HepG2 (cell line): ENCODE data around the gene IBA57. TPM values are rescaled to one million over a fixed set of nuclear protein-coding genes. Genes with fewer than 3 reads are reported as not detected.

Experiments used
- ATAC-seq: fragments of 200-7000 bp; cut with Tn5 transposase; 3 replicates; pipeline ENCODE4 v1.9.1; 2020; ENCODE audit warnings: mild to moderate bottlenecking, moderate library complexity
- BruUV-seq: library from RNA; stranded (reverse); fragments of 400-500 nt; replicated peaks from 2 replicates; lab custom pipeline; 2021; lab: Mats Ljungman, UMichigan
- CTCF ChIA-PET: fragments of 300-600 bp; formaldehyde crosslinking; extraction: SDS; loops from one replicate; lab custom pipeline; 2021; ENCODE audit warnings: low total read pairs, inconsistent platforms, low intra/inter-chr PET ratio; lab: Yijun Ruan, JAX
- POLR2A ChIA-PET: fragments of 350-600 bp; sonication (Branson Sonifier 250); formaldehyde crosslinking; loops from one replicate; lab custom pipeline; 2020; ENCODE audit warnings: antibody characterized with exemption, inconsistent platforms; lab: Yijun Ruan, JAX
- DNase-seq: peaks from one replicate; pipeline ENCODE4 v3.0.0-alpha.2; 2015; ENCODE audit warnings: low spot score
- FAIRE-seq: peaks from 3 replicates; lab custom pipeline; 2011; peaks lifted over from hg19 to GRCh38; lab: Jason Lieb, UNC
- H2AFZ ChIP-seq: one replicate; pipeline ENCODE4 v1.6.1; 2011; ENCODE audit warnings: low read length, inconsistent platforms
- H3K27ac ChIP-seq: fragments of 300-600 bp; 3 replicates; pipeline ENCODE4 v1.8.0; 2011; ENCODE audit warnings: mixed run types, mild to moderate bottlenecking, mixed read lengths, low read length, inconsistent platforms; ENCODE audit not compliant: insufficient read depth; ENCODE audit errors: extremely low read length
- H3K27me3 ChIP-seq, 2 experiments: fragments of 200-600 bp in 1 of 2; 2 replicates in 1 of 2; 3 replicates in 1 of 2; pipeline versions ENCODE4 v1.6.0 to v1.8.0; 2011; ENCODE audit warnings: low read length in 2 of 2, mild to moderate bottlenecking in 2 of 2, moderate library complexity in 2 of 2, inconsistent platforms in 1 of 2; ENCODE audit not compliant: insufficient read depth in 2 of 2, control insufficient read depth in 1 of 2
- H3K36me3 ChIP-seq, 2 experiments: fragments of 200-600 bp in 1 of 2; replicated peaks in 1 of 2; 2 replicates in 1 of 2; 3 replicates in 1 of 2; pipeline versions ENCODE4 v1.5.1 to v1.8.0; 2011; ENCODE audit warnings: low read length in 2 of 2, inconsistent platforms in 1 of 2; ENCODE audit not compliant: insufficient read depth in 2 of 2, control insufficient read depth in 1 of 2
- H3K4me1 ChIP-seq: 2 replicates; pipeline ENCODE4 v1.5.1; 2012; ENCODE audit warnings: low read length, inconsistent platforms; ENCODE audit not compliant: insufficient read depth
- H3K4me2 ChIP-seq: 2 replicates; pipeline ENCODE4 v1.6.0; 2011; ENCODE audit warnings: low read depth, low read length, inconsistent platforms
- H3K4me3 ChIP-seq, 3 experiments: fragments of 200-600 bp in 1 of 3; sonication (generic), shearing (Covaris generic) in 1 of 3; replicated peaks in 1 of 3; 2 replicates each; pipeline ENCODE4 v1.5.1; 2011 to 2016; ENCODE audit warnings: low read length in 3 of 3, inconsistent platforms in 2 of 3, low read depth in 2 of 3, mild to moderate bottlenecking in 2 of 3, control low read depth in 1 of 3, mixed read lengths in 1 of 3; ENCODE audit not compliant: insufficient read depth in 1 of 3
- H3K79me2 ChIP-seq: one replicate; pipeline ENCODE4 v1.6.1; 2011; ENCODE audit warnings: low read length, inconsistent platforms; ENCODE audit not compliant: insufficient read depth
- H3K9ac ChIP-seq: 2 replicates; pipeline ENCODE4 v1.6.0; 2011; ENCODE audit warnings: mild to moderate bottlenecking, low read depth, low read length, inconsistent platforms; ENCODE audit not compliant: insufficient read depth
- H3K9me3 ChIP-seq: 2 replicates; pipeline ENCODE4 v1.5.1; 2012; ENCODE audit warnings: mild to moderate bottlenecking, low read length
- H4K20me1 ChIP-seq: 2 replicates; pipeline ENCODE4 v1.6.0; 2011; ENCODE audit warnings: inconsistent platforms, mild to moderate bottlenecking, low read length, moderate library complexity; ENCODE audit not compliant: insufficient read depth
- ETV6 ChIP-seq: sonication (generic); formaldehyde crosslinking; conservative IDR thresholded peaks from 2 replicates; pipeline ENCODE4 v1.4.0; 2020; ENCODE audit warnings: missing genetic modification reagents
- GTF3A ChIP-seq: sonication (generic); formaldehyde crosslinking; conservative IDR thresholded peaks from 2 replicates; pipeline ENCODE4 v1.4.0; 2020; ENCODE audit warnings: mild to moderate bottlenecking, missing genetic modification reagents
- HOXA7 ChIP-seq: sonication (generic); formaldehyde crosslinking; IDR thresholded peaks from 2 replicates; pipeline ENCODE4 v1.8.1; 2022; ENCODE audit warnings: mild to moderate bottlenecking, missing genetic modification reagents, moderate library complexity
- IKZF1 ChIP-seq: fragments of 450-650 bp; IDR thresholded peaks from 2 replicates; pipeline ENCODE4 v1.7.1; 2016
- POGZ ChIP-seq: sonication (generic); formaldehyde crosslinking; IDR thresholded peaks from 2 replicates; pipeline ENCODE4 v1.4.0; 2020; ENCODE audit warnings: mild to moderate bottlenecking, missing genetic modification reagents
- SOX13 ChIP-seq, 3 experiments: fragments of 450-650 bp in 1 of 3; sonication (generic) in 1 of 3; formaldehyde crosslinking in 1 of 3; IDR thresholded peaks in 2 of 3; conservative IDR thresholded peaks in 1 of 3; 2 replicates each; pipeline versions ENCODE4 v1.5.0 to v1.6.1; 2016 to 2020; ENCODE audit warnings: antibody characterized with exemption in 1 of 3, mild to moderate bottlenecking in 1 of 3, missing compliant biosample characterization in 1 of 3, missing genetic modification reagents in 1 of 3, moderate library complexity in 1 of 3
- TBX3 ChIP-seq: fragments of 450-650 bp; IDR thresholded peaks from 2 replicates; pipeline ENCODE4 v1.6.1; 2017; ENCODE audit warnings: antibody characterized with exemption, mild to moderate bottlenecking, inconsistent platforms, borderline replicate concordance
- ZNF17 ChIP-seq: sonication (generic); formaldehyde crosslinking; IDR thresholded peaks from 2 replicates; pipeline ENCODE4 v1.5.0; 2020; ENCODE audit warnings: mild to moderate bottlenecking, missing genetic modification reagents
- ZNF552 ChIP-seq: sonication (generic); formaldehyde crosslinking; IDR thresholded peaks from 2 replicates; pipeline ENCODE4 v1.9.0; 2022; ENCODE audit warnings: missing genetic modification reagents, mild to moderate bottlenecking, borderline replicate concordance
- ZNF598 ChIP-seq: sonication (generic); formaldehyde crosslinking; IDR thresholded peaks from 2 replicates; pipeline ENCODE4 v1.5.1; 2020; ENCODE audit warnings: mild to moderate bottlenecking, missing genetic modification reagents, borderline replicate concordance
- ZNF713 ChIP-seq: sonication (generic); formaldehyde crosslinking; IDR thresholded peaks from 2 replicates; pipeline ENCODE4 v1.4.0; 2020; ENCODE audit warnings: mild to moderate bottlenecking, missing genetic modification reagents
- ZNF768 ChIP-seq: sonication (generic); formaldehyde crosslinking; IDR thresholded peaks from 2 replicates; pipeline ENCODE4 v1.4.0; 2020; ENCODE audit warnings: missing genetic modification reagents
- WGBS: methylation state at CpG from one replicate; pipeline ENCODE4 v1.1.6; 2017; ENCODE audit warnings: low lambda C conversion rate; 5-methylcytosine and 5-hydroxymethylcytosine counted together
- in situ Hi-C: cut with HindIII; loops from 2 replicates; pipeline ENCODE4 v1.10.0; 2017; ENCODE audit warnings: low pct_unique_long_range_greater_than_20kb; ENCODE audit not compliant: extremely low pct_ligation_motif_present
- intact Hi-C: fragments of 100-400 bp; cut with micrococcal nuclease; formaldehyde crosslinking; loops from one replicate; pipeline ENCODE4 v1.10.0; 2022; ENCODE audit not compliant: unreplicated experiment
- polyA plus RNA-seq, 8 experiments: library from polyadenylated mRNA; depleted of rRNA in 3 of 8; stranded (reverse) in 7 of 8; unstranded in 1 of 8; fragments of >200 nt; fragmentation: Illumina TruSeq in 4 of 8; extraction: Trizol in 4 of 8; gene quantifications; 2 replicates each; pipeline versions ENCODE4 v1.2.1 to v1.2.3, GENCODE V29; 2011 to 2016; ENCODE audit warnings: low read depth in 4 of 8, missing spikeins in 1 of 8, mixed read lengths in 1 of 8; ENCODE audit not compliant: insufficient read depth in 1 of 8
- total RNA-seq, 5 experiments: library from RNA; depleted of rRNA; stranded (reverse); fragments of >200 nt; fragmentation: Illumina TruSeq; extraction: Trizol; gene quantifications; 2 replicates each; pipeline ENCODE4 v1.2.3, GENCODE V29; 2016; ENCODE audit warnings: low read depth in 1 of 5
- TF ChIP-seq, protein P1 (sequence below): sonication (generic); formaldehyde crosslinking; IDR thresholded peaks from 2 replicates; pipeline ENCODE4 v1.4.0; 2020; ENCODE audit warnings: missing genetic modification reagents
- TF ChIP-seq, protein P2 (sequence below): sonication (generic); formaldehyde crosslinking; IDR thresholded peaks from 2 replicates; pipeline ENCODE4 v1.8.0; 2022; ENCODE audit warnings: low read depth, missing genetic modification reagents
- TF ChIP-seq, protein P3 (sequence below): sonication (generic); formaldehyde crosslinking; IDR thresholded peaks from 2 replicates; pipeline ENCODE4 v1.4.0; 2020; ENCODE audit warnings: mild to moderate bottlenecking, missing genetic modification reagents
- TF ChIP-seq, protein P4 (sequence below): sonication (generic); formaldehyde crosslinking; IDR thresholded peaks from 2 replicates; pipeline ENCODE4 v1.8.1; 2023; ENCODE audit warnings: missing genetic modification reagents, inconsistent platforms, borderline replicate concordance

The IBA57 gene
- total and polyA plus RNA-seq, 2 of the 13 experiments (the other 11 are each of a cell fraction or from before 2014, with no cell fraction given): 2.3 to 10.2 TPM

DNA sequence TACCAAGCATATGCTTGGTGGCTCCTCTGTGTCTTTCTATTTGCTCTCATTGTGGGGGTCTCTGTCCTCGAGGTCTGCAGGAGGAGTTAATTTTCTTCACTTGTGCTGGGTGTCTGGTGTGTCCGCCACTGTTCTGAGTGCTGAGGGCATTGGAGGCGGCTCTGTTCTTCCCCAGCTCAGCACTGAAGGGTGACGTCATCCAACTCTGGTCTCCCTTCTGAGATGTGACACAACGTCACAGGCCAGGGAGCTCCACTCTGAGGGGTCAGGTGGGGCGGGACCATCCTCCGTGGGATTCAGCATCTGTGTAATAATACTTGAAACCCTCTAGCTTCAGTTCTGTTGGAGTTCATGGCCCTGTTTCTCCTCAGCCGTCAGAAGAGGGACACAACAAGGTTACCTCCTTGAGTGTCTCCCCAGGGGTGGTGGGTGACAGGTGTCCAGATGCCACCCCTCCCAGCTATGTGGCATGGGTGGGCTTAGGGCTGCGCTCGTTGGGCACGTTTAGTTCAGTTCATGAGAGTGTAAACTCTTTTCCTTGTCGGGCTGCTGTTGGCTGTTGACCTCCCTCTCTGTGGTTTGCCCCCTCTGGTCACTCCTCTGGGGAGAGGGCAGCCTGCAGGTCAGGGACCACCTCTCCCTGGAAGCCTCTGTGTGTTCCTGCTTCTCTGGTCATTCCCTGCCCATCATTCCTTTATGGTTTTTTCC lies 3.1 kb downstream of the IBA57 start (continued):
- TF ChIP-seq, protein P1, sequence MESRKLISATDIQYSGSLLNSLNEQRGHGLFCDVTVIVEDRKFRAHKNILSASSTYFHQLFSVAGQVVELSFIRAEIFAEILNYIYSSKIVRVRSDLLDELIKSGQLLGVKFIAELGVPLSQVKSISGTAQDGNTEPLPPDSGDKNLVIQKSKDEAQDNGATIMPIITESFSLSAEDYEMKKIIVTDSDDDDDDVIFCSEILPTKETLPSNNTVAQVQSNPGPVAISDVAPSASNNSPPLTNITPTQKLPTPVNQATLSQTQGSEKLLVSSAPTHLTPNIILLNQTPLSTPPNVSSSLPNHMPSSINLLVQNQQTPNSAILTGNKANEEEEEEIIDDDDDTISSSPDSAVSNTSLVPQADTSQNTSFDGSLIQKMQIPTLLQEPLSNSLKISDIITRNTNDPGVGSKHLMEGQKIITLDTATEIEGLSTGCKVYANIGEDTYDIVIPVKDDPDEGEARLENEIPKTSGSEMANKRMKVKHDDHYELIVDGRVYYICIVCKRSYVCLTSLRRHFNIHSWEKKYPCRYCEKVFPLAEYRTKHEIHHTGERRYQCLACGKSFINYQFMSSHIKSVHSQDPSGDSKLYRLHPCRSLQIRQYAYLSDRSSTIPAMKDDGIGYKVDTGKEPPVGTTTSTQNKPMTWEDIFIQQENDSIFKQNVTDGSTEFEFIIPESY: no peak
- TF ChIP-seq, protein P2, sequence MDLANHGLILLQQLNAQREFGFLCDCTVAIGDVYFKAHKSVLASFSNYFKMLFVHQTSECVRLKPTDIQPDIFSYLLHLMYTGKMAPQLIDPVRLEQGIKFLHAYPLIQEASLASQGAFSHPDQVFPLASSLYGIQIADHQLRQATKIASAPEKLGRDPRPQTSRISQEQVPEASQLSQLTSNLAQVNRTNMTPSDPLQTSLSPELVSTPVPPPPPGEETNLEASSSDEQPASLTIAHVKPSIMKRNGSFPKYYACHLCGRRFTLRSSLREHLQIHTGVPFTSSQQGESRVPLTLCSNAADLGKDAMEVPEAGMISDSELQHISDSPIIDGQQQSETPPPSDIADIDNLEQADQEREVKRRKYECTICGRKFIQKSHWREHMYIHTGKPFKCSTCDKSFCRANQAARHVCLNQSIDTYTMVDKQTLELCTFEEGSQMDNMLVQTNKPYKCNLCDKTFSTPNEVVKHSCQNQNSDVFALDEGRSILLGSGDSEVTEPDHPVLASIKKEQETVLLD (CRISPR knock-in tag): no peak
- no peak for TF ChIP-seq ZNF17
- TF ChIP-seq, all 625 proteins: peak for 0

DNA sequence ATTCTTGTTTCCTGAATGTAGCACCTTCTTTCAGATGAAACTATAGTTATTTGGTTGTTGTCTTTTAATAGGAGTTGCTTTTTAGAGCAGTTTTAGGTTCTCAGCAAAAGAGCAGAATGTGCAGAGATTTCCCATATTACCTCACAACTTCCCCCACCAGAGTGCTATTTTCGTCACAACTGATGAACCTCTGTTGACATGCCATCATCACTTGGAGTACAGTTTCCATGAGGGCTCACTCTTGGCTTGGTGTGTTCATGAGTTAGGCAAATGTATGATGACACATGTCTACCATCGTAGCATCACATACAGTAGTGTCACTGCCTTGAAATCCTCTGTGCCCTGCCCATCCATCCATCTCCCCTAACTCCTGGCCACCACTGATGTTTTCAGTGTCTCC lies 3.7 kb downstream of the IBA57 start:
- intact Hi-C loops (no loop called here), in situ Hi-C loops (no loop called here)
- Histone ChIP-seq H3K4me1 (peaks cover 13% of the 10 kb centered on the region), H3K4me3 (no peak overlapping the region), H3K9me3 (no peaks in the 10 kb centered on the region), H3K9ac (no peak overlapping the region), H3K79me2 (peaks cover 5% of the 10 kb centered on the region), H4K20me1 (0 out of 2 replicates have a peak, but pooled peaks cover 2% of the 10 kb centered on the region), H3K27ac (no peak overlapping the region), H3K27me3 (no peaks in the 10 kb centered on the region), H3K36me3 (no peaks in the 10 kb centered on the region), H2AFZ (no peak overlapping the region), H3K4me2 (no peak overlapping the region)
- ChIA-PET POLR2A (no interaction called here), CTCF (no interaction called here)
- WGBS: 95% methylated on average over 2 of the region's 2 CpGs
- BruUV-seq: no TSS peak
- DNase-seq (no peak), FAIRE-seq (no peak), ATAC-seq (no peak)
- TF ChIP-seq TBX3 (no peak), GTF3A (CRISPR knock-in tag) (no peak), ZNF713 (no peak), ZNF598 (CRISPR knock-in tag) (no peak), SOX13 (IDR thresholded peaks at IDR 0.05) (no peak), SOX13 (CRISPR knock-in tag; conservative IDR thresholded peaks at IDR 0.05 in 1 of 2, IDR thresholded peaks at IDR 0.05 in 1 of 2) (no peak), POGZ (no peak), ZNF768 (CRISPR knock-in tag) (no peak), HOXA7 (CRISPR knock-in tag) (no peak), IKZF1 (no peak), ZNF552 (CRISPR knock-in tag) (no peak), ETV6 (CRISPR knock-in tag) (no peak)
- TF ChIP-seq, protein P3, sequence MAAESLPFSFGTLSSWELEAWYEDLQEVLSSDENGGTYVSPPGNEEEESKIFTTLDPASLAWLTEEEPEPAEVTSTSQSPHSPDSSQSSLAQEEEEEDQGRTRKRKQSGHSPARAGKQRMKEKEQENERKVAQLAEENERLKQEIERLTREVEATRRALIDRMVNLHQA (CRISPR knock-in tag): no peak
- TF ChIP-seq, protein P4, sequence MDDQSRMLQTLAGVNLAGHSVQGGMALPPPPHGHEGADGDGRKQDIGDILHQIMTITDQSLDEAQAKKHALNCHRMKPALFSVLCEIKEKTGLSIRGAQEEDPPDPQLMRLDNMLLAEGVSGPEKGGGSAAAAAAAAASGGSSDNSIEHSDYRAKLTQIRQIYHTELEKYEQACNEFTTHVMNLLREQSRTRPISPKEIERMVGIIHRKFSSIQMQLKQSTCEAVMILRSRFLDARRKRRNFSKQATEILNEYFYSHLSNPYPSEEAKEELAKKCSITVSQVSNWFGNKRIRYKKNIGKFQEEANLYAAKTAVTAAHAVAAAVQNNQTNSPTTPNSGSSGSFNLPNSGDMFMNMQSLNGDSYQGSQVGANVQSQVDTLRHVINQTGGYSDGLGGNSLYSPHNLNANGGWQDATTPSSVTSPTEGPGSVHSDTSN: no peak
